ENCODE measurements around the gene NSUN7. TPM values are rescaled to one million over a fixed set of nuclear protein-coding genes. Genes with fewer than 3 reads are reported as not detected.

Gene NSUN7
- polyA plus RNA-seq, 1 donor from 2014 or later = 0.51 TPM

GRCh38 chr4:40747207-40747835, 2.4 kb upstream of the NSUN7 start:
- Histone ChIP-seq H3F3A (ENCODE audit: insufficient read depth, low read length, poor library complexity, severe bottlenecking) (no peaks in the 10 kb centered on the region), H3K79me2 (replicated peaks; ENCODE audit: insufficient read depth, low read length) (no peaks in the 10 kb centered on the region)

DNA sequence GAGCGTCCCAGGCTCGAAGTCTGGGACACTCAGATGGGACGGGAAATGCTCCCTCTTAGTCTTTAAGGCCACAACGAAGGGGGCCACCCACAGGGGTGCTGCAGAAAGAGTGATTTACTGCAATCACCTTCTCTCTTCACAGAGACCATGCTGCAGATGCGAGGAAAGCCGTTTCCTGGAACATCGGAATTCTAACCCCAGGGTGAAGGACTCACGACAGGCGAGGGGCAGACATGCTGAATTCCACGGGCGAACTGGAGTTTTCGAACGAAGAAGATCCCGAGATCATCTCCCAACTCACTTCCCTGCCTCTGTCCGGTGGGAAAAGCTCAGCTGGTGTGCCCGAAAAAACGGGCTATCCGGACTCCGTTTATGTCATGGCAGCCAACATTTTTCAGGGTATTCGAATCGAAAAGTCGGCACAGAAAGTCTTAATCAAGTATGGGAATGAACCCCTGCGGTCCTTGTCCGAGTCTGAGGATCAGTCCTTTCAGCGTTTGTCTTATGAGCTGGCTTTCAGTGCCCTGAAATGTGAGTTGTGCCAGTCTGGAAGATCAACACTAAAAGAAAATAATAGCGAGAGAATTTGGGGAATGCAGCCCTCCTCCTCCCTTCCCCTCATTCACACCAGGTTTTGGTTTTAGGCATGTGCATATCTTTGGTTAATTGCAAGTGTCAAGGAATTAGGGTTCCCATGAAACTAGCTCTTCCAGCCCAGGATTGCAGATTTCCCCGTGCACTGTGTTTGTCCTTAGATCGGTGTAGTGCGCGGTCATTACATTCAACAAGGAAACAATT, 905 bp downstream of the NSUN7 start:
- Histone ChIP-seq H3K36me3 (ENCODE audit: insufficient read depth, low read length) (no peaks in the 10 kb centered on the region), H3K27ac (ENCODE audit: low read length) (no peak overlapping the region)

More at GRCh38 chr4:40747207-40747835, 2.4 kb upstream of the NSUN7 start:
- Histone ChIP-seq H3K27ac (ENCODE audit: low read length) (no peak overlapping the region), H3K4me3 (ENCODE audit: low read length) (no peak overlapping the region), H2AFZ (ENCODE audit: low read depth, low read length) (no peak overlapping the region), H3K36me3 (ENCODE audit: insufficient read depth, low read length) (no peaks in the 10 kb centered on the region), H3K4me2 (ENCODE audit: low read length) (no peak overlapping the region), H3K9ac (ENCODE audit: low read length) (no peak overlapping the region), H3K9me3 (ENCODE audit: low read length) (no peaks in the 10 kb centered on the region), H3K9me2 (ENCODE audit: insufficient read depth, low read length) (no peaks in the 10 kb centered on the region), H4K20me1 (ENCODE audit: insufficient read depth) (no peaks in the 10 kb centered on the region), H3K27me3 (ENCODE audit: insufficient read depth, low read depth, low read length) (peaks cover 16% of the 10 kb centered on the region)
- TF ChIP-seq, protein P1, sequence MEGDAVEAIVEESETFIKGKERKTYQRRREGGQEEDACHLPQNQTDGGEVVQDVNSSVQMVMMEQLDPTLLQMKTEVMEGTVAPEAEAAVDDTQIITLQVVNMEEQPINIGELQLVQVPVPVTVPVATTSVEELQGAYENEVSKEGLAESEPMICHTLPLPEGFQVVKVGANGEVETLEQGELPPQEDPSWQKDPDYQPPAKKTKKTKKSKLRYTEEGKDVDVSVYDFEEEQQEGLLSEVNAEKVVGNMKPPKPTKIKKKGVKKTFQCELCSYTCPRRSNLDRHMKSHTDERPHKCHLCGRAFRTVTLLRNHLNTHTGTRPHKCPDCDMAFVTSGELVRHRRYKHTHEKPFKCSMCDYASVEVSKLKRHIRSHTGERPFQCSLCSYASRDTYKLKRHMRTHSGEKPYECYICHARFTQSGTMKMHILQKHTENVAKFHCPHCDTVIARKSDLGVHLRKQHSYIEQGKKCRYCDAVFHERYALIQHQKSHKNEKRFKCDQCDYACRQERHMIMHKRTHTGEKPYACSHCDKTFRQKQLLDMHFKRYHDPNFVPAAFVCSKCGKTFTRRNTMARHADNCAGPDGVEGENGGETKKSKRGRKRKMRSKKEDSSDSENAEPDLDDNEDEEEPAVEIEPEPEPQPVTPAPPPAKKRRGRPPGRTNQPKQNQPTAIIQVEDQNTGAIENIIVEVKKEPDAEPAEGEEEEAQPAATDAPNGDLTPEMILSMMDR (IDR thresholded peaks at IDR 0.05; ENCODE audit: poor library complexity, severe bottlenecking) = no peak
- TF ChIP-seq MXI1 (conservative IDR thresholded peaks at IDR 0.05; ENCODE audit: poor library complexity, severe bottlenecking) = no peak
- TF ChIP-seq RAD21 (conservative IDR thresholded peaks at IDR 0.05) = no peak
- TF ChIP-seq SMC3 (conservative IDR thresholded peaks at IDR 0.05; ENCODE audit: poor library complexity) = no peak

More for the DNA sequence above, 905 bp downstream of the NSUN7 start:
- H2AFZ ChIP-seq (ENCODE audit: low read depth, low read length) = peak overlapping the region; percentile 45
- peaks cover 16% of the 10 kb centered on the region for H3K27me3 ChIP-seq (ENCODE audit: insufficient read depth, low read depth, low read length)
- H3K9me3 ChIP-seq (ENCODE audit: low read length) = no peaks in the 10 kb centered on the region
- no peaks in the 10 kb centered on the region for H3K79me2 ChIP-seq (replicated peaks; ENCODE audit: insufficient read depth, low read length)
- H3F3A ChIP-seq (ENCODE audit: insufficient read depth, low read length, poor library complexity, severe bottlenecking) = no peaks in the 10 kb centered on the region
- no peaks in the 10 kb centered on the region for H4K20me1 ChIP-seq (ENCODE audit: insufficient read depth)
- TF ChIP-seq RAD21 (conservative IDR thresholded peaks at IDR 0.05) (no peak), POLR2AphosphoS5 (IDR thresholded peaks at IDR 0.05) (no peak), MXI1 (conservative IDR thresholded peaks at IDR 0.05; ENCODE audit: poor library complexity, severe bottlenecking) (no peak), EZH2 (IDR thresholded peaks at IDR 0.05; ENCODE audit: borderline replicate concordance, insufficient read depth, low read length, poor library complexity, severe bottlenecking) (no peak), TAF1 (IDR thresholded peaks at IDR 0.05; ENCODE audit: low read depth) (no peak), SMC3 (conservative IDR thresholded peaks at IDR 0.05; ENCODE audit: poor library complexity) (no peak), EP300 (conservative IDR thresholded peaks at IDR 0.05; ENCODE audit: poor library complexity, severe bottlenecking) (no peak)
- TF ChIP-seq, protein P2, sequence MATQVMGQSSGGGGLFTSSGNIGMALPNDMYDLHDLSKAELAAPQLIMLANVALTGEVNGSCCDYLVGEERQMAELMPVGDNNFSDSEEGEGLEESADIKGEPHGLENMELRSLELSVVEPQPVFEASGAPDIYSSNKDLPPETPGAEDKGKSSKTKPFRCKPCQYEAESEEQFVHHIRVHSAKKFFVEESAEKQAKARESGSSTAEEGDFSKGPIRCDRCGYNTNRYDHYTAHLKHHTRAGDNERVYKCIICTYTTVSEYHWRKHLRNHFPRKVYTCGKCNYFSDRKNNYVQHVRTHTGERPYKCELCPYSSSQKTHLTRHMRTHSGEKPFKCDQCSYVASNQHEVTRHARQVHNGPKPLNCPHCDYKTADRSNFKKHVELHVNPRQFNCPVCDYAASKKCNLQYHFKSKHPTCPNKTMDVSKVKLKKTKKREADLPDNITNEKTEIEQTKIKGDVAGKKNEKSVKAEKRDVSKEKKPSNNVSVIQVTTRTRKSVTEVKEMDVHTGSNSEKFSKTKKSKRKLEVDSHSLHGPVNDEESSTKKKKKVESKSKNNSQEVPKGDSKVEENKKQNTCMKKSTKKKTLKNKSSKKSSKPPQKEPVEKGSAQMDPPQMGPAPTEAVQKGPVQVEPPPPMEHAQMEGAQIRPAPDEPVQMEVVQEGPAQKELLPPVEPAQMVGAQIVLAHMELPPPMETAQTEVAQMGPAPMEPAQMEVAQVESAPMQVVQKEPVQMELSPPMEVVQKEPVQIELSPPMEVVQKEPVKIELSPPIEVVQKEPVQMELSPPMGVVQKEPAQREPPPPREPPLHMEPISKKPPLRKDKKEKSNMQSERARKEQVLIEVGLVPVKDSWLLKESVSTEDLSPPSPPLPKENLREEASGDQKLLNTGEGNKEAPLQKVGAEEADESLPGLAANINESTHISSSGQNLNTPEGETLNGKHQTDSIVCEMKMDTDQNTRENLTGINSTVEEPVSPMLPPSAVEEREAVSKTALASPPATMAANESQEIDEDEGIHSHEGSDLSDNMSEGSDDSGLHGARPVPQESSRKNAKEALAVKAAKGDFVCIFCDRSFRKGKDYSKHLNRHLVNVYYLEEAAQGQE (IDR thresholded peaks at IDR 0.05; ENCODE audit: borderline replicate concordance) = no peak
- TF ChIP-seq, protein P1 (IDR thresholded peaks at IDR 0.05; ENCODE audit: poor library complexity, severe bottlenecking) = no peak
- H3K9me2 ChIP-seq (ENCODE audit: insufficient read depth, low read length) = no peaks in the 10 kb centered on the region
- no peak overlapping the region for H3K4me2 ChIP-seq (ENCODE audit: low read length)
- H3K4me3 ChIP-seq (ENCODE audit: low read length) = peak overlapping the region; percentile 72
- H3K9ac ChIP-seq (ENCODE audit: low read length) = peak overlapping the region; percentile 49

Data from neural cell (in vitro differentiated cells).